Measurements from ENCODE around the gene PCDHA4.

PCDHA4 gene

GRCh38 chr5:140791089-140791488 is 15.8 kb upstream of the PCDHA4 start:
- no peak for TF ChIP-seq EP300 (IDR thresholded peaks at IDR 0.05; ENCODE audit: borderline replicate concordance)
- TF ChIP-seq TAF1 (IDR thresholded peaks at IDR 0.05; ENCODE audit: low read depth) = no peak
- no peak for TF ChIP-seq YY1 (IDR thresholded peaks at IDR 0.05; ENCODE audit: low read depth)
- no peak for TF ChIP-seq USF1 (IDR thresholded peaks at IDR 0.05)
- TF ChIP-seq RAD21 (IDR thresholded peaks at IDR 0.05; ENCODE audit: low read depth) = no peak
- no peak for TF ChIP-seq CEBPB (IDR thresholded peaks at IDR 0.05)
- TF ChIP-seq FOXM1 (IDR thresholded peaks at IDR 0.05; ENCODE audit: borderline replicate concordance, low read depth) = no peak
- no peak for TF ChIP-seq ZBTB7A (IDR thresholded peaks at IDR 0.05; ENCODE audit: low read depth)
- no peak for TF ChIP-seq REST (IDR thresholded peaks at IDR 0.05; ENCODE audit: low read depth)

GRCh38 chr5:140794595-140795258 is 12.1 kb upstream of the PCDHA4 start, which contains the start of gene PCDHA2:
Gene PCDHA2, plus strand, starts transcription at chr5:140794852.
- peak; percentile 29 for TF ChIP-seq RAD21 (IDR thresholded peaks at IDR 0.05; ENCODE audit: low read depth)
- no peak for TF ChIP-seq EP300 (IDR thresholded peaks at IDR 0.05; ENCODE audit: borderline replicate concordance)

- TF ChIP-seq EGR1 (IDR thresholded peaks at IDR 0.05) = no peak
- TF ChIP-seq RAD21 (IDR thresholded peaks at IDR 0.05; ENCODE audit: low read depth) = no peak
- no peak for TF ChIP-seq EP300 (IDR thresholded peaks at IDR 0.05; ENCODE audit: borderline replicate concordance)
- TF ChIP-seq TEAD4 (IDR thresholded peaks at IDR 0.05) = no peak
- TF ChIP-seq CEBPB (IDR thresholded peaks at IDR 0.05) = no peak
- no peak for TF ChIP-seq TCF12 (IDR thresholded peaks at IDR 0.05; ENCODE audit: low read depth)
- no peak for TF ChIP-seq ZBTB7A (IDR thresholded peaks at IDR 0.05; ENCODE audit: low read depth)
- no peak for TF ChIP-seq CREB1 (IDR thresholded peaks at IDR 0.05; ENCODE audit: low read depth)
These were observed 11.6 kb upstream of the PCDHA4 start for GRCh38 chr5:140795259-140795641.

- TF ChIP-seq ZBTB7A (IDR thresholded peaks at IDR 0.05; ENCODE audit: low read depth) = no peak
- TF ChIP-seq CEBPB (IDR thresholded peaks at IDR 0.05) = no peak
- TF ChIP-seq REST (IDR thresholded peaks at IDR 0.05; ENCODE audit: low read depth) = no peak
- no peak for TF ChIP-seq MAX (IDR thresholded peaks at IDR 0.05)
- TF ChIP-seq TEAD4 (IDR thresholded peaks at IDR 0.05) = no peak
- no peak for TF ChIP-seq RAD21 (IDR thresholded peaks at IDR 0.05; ENCODE audit: low read depth)
- no peak for TF ChIP-seq NFIC (IDR thresholded peaks at IDR 0.05)
- no peak for TF ChIP-seq FOXM1 (IDR thresholded peaks at IDR 0.05; ENCODE audit: borderline replicate concordance, low read depth)
- no peak for TF ChIP-seq TAF1 (IDR thresholded peaks at IDR 0.05; ENCODE audit: low read depth)
- no peak for TF ChIP-seq EP300 (IDR thresholded peaks at IDR 0.05; ENCODE audit: borderline replicate concordance)
- TF ChIP-seq EGR1 (IDR thresholded peaks at IDR 0.05) = no peak
- TF ChIP-seq CREB1 (IDR thresholded peaks at IDR 0.05; ENCODE audit: low read depth) = no peak
- no peak for TF ChIP-seq YY1 (IDR thresholded peaks at IDR 0.05; ENCODE audit: low read depth)
- no peak for TF ChIP-seq USF1 (IDR thresholded peaks at IDR 0.05)
- TF ChIP-seq TCF12 (IDR thresholded peaks at IDR 0.05; ENCODE audit: low read depth) = no peak
These were observed 10.2 kb upstream of the PCDHA4 start for GRCh38 chr5:140796718-140797095.

- TF ChIP-seq EP300 (IDR thresholded peaks at IDR 0.05; ENCODE audit: borderline replicate concordance) = no peak
These were observed 5.9 kb upstream of the PCDHA4 start, which contains the start of gene PCDHA3 for GRCh38 chr5:140800816-140801493. Gene PCDHA3, plus strand, starts transcription at chr5:140801057.

GRCh38 chr5:140801494-140801841 is 5.4 kb upstream of the PCDHA4 start:
- TF ChIP-seq TEAD4 (IDR thresholded peaks at IDR 0.05) (no peak), EGR1 (IDR thresholded peaks at IDR 0.05) (no peak), ZBTB7A (IDR thresholded peaks at IDR 0.05; ENCODE audit: low read depth) (no peak), TAF1 (IDR thresholded peaks at IDR 0.05; ENCODE audit: low read depth) (no peak), YY1 (IDR thresholded peaks at IDR 0.05; ENCODE audit: low read depth) (no peak), NFIC (IDR thresholded peaks at IDR 0.05) (no peak), REST (IDR thresholded peaks at IDR 0.05; ENCODE audit: low read depth) (no peak), RAD21 (IDR thresholded peaks at IDR 0.05; ENCODE audit: low read depth) (no peak), FOXM1 (IDR thresholded peaks at IDR 0.05; ENCODE audit: borderline replicate concordance, low read depth) (no peak), MAX (IDR thresholded peaks at IDR 0.05) (no peak), USF1 (IDR thresholded peaks at IDR 0.05) (no peak), EP300 (IDR thresholded peaks at IDR 0.05; ENCODE audit: borderline replicate concordance) (no peak)
